ENCODE results near the gene CSTB.

The CSTB gene

DNA sequence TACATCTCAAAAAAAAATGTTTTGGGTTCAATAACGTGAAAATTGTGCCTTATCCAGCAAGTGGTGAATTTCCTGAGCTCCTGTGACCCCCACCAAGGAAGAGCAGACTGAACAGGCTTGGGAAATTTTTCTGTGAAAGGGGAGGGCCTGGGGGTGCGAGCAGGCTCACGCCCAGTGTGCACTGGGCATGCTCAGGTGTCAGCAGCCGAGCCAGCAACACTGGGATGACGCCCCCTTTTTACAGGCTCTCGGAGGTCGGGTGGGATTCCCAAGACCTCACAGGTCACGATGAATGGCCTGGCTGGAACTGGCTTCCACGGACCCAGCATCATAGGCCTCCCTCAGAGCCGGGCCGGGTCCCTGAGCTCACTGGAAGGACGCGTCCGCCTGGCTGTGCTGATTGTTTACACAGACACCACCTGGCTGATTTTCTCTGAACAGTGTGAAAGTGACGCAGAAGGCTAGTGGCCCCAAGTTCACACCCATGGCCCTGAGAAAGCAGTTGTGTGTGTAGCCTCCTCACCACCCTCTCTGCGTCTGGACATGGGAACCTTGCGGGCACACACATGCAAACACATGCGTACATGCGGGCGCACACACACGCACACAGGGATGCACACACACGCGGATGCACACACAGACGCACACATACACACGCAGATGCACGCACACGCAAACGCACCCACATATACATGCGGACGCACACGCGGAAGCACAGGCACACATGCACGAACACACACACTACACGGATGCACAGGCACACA, 9.2 kb downstream of the CSTB start:
- DNase-seq = no peak

DNA sequence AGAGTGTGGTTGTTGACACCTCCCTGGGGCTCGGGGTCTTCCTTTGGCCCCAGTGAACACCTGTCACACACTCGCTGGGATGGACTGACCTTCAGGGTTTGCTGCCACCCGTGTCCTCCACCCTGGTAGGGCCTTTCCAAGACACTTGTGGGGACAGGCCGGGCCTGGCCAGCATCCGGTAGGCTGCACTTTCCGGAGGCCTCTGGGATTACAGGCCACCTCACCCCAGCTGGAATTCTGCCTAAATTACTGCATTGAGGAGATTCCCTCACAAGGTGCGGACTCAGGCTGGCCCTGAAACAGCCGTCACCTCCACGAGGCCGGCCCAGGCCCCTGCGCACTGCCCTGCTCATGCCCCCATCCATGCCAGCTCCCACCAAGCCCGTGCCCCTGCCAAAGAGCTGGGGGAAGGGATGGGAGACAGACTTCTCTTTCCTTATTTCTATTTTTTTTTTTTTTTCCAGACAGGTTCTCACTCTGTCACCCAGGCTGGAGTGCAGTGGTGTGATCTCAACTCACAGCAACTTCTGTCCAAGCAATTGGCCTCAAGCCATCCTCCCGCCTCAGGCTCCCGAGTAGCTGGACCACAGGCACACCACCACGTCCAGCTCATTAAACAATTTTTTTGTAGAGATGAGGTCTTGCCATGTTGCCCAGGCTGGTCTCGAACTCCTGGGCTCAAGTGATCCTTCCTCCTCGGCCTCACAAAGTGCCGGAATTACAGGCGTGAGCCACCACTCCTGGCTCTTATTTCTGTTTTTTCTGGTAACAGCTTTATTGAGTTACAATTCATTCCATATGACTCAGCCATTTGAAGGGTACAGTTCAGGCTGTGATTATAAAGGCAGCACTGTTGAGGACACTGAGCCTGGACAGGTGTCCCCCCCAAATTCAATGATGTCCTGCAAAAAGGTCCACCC, 11.3 kb downstream of the CSTB start:
- no peak for DNase-seq

DNA sequence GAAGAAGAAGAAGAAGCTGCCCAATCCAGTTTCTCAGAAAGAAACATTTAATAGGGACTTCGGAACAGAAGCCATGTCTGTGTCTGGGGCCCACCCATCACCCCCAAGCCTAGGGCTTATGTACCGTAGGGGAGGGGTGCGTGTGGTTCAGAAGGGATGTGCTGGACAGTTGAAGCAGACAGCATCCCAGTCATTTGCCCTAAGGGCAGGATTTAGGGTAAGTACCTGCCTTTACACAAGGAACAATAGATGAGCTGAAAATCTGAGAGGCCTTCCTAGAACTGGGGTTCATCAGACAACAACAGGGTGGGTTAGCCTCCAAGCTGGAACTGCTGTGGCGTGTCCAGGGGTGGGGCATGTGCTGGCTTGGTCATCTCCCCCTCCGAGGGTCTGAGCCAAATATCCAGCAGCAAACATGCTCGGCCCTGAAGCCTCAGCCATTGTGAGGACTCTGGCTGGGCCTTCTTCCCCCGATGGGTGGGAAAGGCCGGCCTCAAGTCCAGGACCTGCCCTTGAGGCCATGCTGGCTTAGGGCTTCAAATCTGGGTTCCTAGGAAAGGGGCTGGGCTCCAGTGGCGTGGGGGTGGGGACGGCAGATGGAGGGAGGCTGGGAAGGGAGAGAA, 12.1 kb downstream of the CSTB start:
- DNase-seq = no peak

DNA sequence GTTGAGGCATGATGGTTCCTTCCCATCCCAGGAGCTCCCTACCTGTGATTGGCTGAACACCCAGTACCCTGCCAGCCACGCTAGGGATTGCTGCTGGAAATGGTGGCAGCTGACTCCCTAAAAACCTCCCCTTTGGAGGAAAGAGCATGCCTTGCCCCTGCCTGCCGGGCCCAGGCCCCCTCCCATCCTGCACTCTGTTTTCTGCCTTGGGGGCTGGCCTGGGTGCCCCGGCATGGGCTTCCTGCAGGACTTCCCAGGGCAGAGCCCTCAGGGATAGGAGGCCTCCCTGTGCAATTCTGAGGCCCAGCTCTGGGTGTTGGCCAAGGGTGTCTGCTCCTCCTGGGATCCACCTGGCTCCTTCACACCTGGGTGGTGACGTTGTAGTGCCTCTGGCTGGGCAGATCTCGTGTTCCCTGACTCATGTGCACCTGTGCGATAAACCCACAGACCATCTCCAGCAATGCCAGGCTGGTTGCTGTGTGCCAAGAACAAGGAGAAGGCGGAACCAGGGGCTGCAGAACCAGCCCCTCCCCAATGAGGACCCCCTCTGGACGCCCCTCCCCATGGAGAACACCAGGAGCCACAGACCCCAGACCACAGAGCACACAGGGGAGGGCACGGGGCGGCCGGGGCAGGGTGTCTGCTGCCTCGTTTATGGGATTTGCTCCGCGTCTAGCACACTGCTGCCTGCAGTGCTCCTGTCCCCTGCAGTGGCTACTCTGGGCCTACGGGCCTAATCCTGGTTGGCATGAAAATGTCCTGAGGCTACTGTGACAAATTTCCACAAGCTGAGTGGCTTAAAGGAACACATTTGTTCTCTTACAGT, 13.6 kb downstream of the CSTB start:
- no peak for DNase-seq

DNA sequence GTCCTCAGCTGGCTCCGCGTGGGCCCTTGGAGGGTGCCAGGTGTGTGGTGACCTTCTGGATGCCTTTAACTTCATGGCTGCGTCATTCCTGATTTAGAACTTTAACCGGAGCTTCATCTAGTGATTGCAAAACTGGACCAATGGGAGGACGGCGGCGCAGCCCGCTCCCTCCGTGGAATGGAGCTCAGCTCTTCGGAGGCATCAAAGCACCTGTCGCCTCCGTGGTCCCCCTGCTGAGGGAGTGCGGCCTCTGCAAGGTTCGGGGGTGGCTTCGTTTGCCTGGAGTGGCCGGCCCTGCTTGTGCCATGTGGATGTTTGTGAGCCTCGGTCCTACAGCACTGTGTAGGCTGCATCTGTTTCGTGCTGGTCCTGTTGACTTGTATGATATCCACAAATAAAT, 14.2 kb downstream of the CSTB start:
- DNase-seq = no peak

DNA sequence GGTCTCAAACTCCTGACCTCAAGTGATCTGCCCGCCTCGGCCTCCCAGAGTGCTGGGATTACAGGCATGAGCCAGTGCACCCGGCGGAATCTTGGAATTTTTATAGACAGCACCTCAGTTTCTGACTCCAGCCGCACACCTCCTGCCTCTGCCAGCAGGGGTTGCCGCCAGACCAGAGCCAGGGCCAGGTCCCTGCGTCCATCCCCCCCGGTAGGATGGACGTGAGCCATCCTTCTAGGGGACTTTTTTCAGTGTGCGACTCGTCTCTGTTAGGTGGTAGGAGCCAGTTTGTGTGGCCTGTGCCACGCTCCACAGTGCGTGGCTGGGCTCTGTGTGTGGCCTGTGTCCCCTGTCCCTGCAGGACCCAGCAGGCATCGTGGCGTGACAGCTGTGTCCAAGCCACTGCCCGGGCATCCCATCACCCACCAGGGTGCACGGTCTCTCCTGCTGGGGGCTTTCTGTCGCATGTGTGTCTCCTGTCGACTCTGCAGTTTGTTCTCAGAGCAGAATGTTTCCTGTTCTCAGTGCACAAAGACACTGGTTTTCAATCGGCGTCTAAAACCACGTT, 15.6 kb downstream of the CSTB start:
- no peak for DNase-seq

DNA sequence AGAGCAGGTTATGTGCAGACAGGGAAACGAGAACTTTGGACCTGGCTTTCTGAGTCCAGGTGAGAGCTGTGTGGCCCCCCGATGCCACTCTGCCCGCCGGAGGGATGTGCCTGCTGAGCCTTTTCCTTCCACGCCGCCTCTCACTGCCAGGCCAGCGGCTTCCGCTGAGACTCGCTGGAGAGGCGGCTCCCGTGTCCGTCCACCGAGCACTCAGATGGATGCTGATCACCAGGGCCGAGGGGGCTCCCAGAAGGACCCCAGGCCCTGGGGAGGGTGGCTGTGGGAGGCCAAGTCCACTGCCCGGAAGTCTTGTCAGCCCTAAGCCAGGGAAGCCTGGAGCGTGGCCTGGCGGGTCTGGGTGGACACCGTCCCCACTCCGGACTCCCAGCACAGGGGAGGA, 16.5 kb downstream of the CSTB start:
- no peak for DNase-seq

DNA sequence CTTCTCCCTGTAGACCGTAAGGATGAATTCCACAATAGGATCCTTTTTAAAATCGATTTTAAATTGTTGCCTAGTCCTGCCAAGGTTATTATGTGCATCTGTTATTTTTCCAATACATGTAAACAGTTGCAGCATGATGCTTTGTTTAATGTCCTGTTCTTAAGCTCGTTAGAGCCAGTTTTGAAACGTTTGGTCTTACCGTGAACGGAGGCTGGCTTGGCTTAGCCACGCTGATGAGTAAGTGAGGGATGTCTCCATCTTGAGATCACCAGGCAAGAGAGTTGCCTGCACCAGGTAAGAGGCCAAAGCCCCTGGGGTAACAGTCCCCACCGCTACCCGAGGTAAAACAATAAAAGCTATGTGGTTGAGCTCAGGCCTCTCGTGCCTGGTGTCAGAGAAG, 17.3 kb downstream of the CSTB start:
- no peak for DNase-seq

DNA sequence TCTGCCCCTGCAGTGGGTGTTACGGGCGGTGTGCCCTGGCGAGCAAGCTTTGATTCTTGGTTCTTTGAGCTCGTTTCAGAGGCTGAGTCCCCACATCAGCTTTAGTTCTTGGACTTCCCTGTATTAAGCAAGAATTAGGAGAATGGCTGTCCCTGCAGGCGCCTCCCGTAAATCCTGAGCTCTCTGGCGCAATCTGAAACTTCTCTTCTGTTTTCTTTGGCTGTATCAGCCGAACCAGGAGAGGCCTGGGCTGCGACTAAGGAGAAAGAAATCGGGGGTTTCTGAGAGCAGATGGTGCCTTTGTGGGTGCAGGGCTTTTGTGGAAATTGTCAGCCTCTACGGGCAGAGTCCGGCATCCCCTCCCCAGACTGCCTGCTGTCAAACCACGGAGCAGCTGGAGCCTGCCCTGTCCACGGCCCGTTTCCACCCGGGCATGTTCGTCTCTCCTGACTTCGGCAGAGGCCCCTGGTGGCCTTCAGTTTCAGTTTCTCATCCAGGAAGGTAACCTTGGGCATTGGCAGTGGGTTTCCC, 17.9 kb downstream of the CSTB start:
- no peak for DNase-seq

DNA sequence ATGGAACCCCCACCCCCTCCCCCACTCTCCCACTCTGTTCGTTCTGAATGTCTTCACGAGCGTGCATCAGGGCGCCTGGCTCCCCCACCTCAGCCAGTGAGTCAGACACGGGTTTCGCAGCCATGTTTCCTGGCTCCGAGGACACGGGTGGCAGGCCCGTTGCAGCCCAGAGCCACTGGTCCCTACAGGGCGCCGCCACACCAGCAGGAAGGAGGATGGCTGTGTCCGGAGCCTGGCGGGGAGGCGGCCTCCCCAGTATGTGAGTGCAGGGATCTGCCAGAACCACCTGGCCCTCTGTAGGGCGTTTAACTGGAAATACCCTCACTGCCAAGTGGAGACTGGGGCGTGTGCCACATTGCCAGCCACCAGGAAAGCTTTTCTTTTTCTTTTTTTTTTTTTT, 18.5 kb downstream of the CSTB start:
- DNase-seq = no peak

DNA sequence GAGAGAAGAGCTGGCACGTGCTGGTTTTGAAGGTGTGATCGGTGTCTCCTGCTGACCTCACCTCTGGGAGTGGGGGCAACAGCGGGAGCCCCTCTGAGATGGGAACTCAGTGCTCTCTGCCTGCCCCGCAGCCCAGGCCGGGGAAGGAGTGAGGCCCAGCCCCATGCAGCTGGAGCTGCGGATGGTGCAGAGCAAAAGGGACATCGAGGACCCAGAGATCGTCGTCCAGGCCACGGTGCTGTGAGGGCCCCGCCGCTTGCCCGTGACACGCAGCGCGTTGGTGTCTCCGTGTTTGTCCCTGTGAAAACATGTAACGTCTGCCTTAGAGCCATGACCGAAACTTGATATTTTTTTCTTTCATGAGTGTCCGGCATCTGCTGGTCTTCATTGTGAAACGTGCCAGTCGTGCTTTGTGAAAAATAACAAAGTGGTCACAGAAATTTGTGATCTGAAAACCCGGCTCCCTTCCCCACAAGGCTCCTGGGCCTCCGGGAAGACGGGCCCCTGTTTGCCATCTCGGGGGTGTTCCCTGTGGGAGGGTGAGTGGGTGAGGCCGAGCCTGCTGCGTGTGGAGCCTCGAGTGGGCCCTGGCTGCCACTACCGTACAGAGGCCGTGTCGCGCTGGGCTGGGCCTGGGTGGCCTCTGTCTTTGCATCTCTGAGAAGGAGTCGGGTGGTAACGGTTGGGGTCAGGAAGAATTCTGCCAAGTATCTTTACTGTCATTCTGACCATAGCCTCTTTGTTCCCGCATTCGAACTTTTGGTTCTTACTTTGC, 20.1 kb downstream of the CSTB start:
- no peak for DNase-seq

DNA sequence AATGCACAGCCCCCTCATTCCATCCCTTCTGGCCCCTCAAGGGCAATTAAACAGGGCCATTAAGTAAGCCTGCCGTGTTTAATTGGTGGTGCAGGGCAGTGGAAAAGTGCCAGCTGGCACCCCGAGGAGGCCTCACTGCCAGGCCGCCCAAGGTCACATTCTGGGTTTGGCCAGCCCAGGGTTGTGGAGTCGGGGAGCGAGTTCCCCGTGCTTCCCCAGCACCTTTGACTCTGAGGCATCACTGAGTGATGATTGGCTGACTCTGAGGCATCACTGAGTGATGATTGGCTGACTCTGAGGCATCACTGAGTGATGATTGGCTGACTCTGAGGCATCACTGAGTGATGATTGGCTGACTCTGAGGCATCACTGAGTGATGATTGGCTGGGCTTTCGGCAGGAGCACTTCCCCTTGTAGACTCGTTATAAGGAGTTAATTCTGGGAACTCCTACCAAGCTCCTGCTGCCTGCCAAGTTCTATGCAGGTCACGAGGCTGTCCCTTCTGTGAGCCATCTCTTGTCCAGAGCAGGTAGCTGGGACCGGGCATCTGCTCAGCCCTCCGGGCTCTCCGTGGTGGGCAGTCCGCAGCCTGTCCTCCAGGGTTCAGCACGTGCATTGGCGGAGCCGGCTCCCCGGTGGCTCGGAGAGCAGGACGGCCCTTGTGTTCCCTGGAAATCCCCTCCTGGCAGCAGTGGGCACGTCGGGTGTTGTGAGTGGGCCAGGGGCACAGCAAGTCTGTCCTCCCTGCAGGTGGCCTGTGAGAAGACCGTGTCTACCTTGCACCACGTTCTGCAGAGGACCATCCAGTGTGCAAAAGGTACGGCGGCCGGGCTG, 20.9 kb downstream of the CSTB start:
- no peak for DNase-seq

DNA sequence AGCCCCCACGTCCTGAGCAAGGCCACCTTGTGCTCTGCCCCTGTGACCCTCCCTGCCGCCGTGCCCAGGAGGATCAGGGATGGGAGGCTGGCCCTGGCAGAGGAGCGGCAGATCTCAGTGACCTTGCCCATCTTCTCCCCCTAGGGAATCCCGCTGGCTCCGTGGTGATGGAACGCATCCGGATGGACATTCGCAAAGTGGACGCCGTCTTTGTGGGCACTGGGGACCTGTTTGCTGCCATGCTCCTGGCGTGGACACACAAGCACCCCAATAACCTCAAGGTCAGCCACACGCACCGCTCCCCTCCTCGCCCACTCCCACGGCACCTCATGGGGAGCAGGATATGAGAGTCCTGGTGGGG, 22.7 kb downstream of the CSTB start:
- DNase-seq = no peak

DNA sequence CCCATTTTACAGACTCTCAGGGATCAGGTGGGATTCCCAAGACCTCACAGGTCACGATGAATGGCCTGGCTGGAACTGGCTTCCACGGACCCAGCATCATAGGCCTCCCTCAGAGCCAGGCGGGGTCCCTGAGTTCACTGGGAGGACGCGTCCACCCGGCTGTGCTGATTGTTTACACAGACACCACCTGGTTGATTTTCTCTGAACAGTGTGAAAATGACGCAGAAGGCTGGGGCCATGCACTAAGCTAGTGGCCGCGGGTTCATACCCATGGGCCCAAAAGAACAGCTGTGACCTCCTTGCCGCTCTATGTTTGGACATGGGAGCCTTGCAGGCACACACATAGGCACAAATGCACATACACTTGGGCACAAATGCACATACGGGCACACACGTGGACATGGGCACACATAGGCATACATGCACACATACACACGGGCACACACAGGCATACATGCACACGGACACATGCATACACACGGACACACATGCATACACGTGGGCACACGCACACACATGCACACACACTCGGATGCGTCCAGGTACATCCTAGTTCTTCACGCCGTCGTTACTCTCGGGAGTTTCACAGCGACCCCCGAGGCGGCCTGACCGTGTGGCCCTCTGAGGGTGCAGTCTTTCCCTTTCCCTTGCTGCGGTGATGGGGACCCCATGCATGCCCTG, 23.2 kb downstream of the CSTB start:
- no peak for DNase-seq

DNA sequence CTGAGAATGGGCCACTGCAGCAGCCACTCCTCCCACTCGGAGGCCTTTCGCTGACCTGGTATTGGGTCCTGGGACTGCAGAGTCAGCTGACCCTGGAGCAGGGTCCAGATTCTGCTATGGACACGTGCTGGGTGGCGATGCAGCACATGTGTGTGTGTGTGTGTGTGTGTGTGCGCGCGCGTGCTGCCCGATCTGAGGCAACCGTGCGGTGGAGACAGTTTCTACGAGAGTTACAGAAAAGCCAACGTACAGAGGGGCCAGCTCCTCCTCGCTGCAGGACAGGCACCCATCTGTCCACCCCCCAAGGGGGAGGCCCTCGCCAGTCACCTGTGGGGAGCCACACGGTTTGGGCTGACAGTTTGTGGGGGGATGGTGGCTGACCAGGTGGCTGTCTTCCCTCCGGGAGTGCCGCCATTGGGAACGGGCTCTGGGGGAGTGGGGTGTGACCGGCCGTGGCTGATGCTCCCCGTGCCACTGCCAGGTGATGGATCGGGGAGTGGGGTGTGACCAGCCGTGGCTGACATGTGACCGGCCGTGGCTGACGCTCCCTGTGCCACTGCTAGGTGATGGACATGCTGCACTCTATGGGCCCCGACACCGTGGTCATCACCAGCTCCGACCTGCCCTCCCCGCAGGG, 24.0 kb downstream of the CSTB start:
- DNase-seq = no peak

DNA sequence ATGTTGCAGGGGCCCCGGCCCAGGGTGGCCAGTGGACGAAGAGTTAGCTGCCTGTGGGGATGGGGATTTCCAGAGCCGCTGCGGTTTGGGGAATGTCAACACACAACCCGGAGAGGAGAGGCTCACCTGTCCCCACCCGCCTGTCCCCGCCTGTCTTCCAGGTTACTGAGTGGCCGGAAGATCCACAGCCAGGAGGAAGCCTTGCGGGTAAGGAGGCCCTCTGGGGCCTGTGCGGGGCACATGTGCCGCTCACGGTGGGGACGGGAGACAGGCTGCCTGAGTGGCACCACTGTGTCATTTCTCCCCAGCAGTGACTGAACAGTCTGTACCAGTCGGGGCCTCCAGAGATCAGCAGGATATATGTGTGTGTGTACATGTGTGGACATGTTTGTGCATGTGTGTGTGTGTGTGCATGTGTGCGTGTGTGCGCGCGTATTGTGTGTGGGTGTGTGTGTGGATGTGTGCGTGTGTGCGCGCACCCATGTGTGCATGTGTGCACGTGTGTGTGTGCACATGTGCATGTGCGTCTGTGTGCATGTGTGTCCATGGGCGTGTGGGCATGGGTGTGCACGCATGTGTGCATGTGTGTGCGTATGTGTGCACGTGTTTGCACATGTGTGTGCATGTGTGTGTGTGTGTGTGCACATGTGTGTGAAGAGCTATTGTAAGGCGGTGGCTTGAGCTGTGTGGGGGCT, 25.6 kb downstream of the CSTB start:
- no peak for DNase-seq

DNA sequence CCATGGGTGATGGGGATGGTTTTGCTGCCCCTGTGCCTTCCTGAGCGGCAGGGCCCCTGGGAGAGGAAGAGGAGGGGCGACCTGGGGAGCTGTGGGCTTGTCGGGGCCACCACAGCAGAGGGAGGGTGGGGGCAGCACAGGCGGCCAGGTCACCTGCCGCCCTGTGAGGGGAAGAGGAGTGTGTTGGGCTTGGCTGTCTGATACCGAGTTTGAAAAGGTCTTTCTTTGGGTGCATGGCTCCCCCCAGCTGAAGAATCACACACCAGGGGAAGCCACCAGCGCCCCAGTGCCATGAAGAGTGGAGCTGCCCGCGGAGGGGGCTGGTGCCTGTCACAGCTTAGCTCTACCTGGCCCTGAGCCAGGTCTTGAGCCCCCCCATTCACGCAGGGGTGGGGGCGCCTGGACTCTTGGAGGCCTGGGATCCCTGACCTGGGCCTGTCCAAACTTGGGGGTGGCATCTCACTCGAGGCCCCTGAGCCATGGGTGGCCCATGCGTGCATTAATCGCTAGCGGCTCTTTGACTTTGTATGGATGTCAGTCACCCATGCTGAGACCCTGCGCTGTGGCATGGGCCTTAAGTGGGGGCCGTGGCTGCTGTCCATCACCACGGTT, 26.4 kb downstream of the CSTB start:
- DNase-seq = no peak

DNA sequence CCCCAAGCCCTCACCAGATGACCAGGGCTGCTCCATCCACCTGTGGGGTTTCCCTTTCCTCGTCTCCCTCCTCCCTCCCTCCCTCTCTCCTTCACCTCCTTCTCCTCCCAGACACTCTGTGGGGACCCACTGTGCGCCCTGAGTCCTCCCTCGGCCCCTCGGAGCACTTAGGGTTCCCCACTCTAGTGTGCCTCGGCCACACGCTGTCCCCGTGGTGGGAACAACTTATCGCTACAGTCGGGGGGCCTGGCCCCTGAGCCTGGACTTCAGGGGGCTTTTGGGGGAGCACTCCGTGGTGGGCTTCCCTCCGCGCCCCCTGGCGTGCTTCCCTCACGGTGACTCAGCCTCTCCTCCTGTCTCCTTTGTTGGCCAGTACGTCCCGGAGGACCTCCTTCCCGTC, 27.5 kb downstream of the CSTB start:
- DNase-seq = no peak

Data from central memory CD4-positive, alpha-beta T cell (primary cell).